Activated CD8-positive, alpha-beta memory T cell treated with anti-CD3 and anti-CD28 coated beads for 4 hours (primary cell): ENCODE data around the gene MAPK13.
"Not testable (repeated sequence)": the region's sequence is repeated elsewhere in the genome, so short reads cannot be mapped to it uniquely, and the experiment has no call there.

Source experiments
- DNase-seq, 2 donors: peaks; one replicate each; pipeline ENCODE4 v3.0.0-alpha.2; 2020; ENCODE audit warnings: low read depth in 2 of 2

The MAPK13 gene

DNA sequence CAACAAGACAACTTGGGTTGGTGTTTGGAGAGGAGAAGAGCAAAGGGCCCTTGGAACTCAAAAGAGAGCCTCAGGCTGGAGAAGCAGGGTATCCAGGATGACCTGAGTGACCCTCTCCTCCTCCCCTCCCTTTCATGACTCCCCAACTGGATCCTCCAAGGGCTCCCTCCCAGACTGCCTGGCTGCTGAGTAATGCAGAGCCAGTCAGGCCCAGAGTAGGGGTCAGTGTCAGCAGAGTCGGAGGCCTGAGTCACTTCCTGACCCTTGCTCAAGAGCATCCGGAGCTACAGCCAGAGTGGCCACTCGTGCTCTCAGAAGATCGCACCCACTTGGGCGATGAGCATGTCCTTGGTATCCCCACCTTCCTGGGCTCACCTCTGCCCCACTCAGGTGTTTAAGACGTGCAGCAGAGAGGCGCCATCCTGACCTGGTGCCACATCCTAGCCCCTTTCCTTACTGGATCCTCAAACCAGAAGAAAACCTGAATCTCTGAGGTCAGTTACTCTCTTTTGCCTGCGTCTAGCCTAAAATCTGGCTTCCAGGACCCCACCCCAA, 2.8 kb upstream of the MAPK13 start:
- DNase-seq: no peak

DNA sequence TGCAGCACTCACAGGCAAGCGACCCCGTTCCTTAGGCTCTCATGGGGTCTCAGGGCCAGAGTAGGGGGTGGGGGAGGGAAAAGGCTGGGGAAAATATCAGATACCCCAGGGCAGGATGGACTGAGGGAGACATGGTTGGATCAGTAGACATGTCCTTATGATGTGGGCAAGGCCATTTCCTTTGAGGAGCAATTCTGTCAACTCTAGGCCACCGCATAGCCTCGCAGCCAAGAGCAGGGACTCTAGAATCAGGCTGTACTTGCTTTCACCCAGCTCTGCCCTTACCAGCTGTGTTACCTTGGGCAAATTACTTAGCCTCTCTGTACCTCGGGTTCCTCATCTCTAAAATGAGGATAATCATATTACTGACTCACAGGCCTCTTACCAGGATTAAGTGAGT, 2.2 kb upstream of the MAPK13 start:
- DNase-seq: no peak

DNA sequence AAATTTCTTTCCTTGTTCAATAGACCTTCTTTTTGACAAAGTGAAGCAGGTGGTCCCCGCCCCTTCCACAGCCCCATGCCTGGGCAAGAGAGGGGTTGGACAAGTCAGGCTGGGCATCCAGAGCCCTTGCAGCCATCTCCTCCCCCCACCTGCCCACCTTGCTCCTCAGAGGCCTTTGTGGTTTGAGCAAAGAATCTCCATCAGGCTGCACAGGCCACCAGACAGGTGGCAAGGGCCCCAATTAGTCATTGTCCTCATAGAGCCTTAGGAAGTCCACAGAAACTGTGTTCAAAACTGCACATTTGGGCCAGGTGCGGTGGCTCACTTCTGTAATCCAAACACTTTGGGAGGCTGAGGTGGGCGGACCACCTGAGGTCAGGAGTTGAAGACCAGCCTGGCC, 1.5 kb upstream of the MAPK13 start:
- no peak for DNase-seq

DNA sequence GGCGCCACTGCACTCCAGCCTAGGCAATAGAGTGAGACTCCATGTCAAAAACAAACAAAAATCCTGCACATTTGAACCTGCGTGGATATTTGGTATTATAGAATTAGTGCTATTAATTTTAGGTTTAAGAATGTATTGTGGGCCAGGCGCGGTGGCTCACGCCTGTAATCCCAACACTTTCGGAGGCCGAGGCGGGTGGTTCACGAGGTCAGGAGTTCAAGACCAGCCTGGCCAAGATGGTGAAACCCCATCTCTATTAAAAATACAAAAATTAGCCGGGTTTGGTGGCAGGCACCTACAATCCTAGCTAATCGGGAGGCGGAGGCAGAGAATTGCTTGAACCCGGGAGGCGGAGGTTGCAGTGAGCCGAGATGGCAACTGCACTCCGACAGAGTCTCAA, 979 bp upstream of the MAPK13 start:
- DNase-seq: not testable (repeated sequence)

DNA sequence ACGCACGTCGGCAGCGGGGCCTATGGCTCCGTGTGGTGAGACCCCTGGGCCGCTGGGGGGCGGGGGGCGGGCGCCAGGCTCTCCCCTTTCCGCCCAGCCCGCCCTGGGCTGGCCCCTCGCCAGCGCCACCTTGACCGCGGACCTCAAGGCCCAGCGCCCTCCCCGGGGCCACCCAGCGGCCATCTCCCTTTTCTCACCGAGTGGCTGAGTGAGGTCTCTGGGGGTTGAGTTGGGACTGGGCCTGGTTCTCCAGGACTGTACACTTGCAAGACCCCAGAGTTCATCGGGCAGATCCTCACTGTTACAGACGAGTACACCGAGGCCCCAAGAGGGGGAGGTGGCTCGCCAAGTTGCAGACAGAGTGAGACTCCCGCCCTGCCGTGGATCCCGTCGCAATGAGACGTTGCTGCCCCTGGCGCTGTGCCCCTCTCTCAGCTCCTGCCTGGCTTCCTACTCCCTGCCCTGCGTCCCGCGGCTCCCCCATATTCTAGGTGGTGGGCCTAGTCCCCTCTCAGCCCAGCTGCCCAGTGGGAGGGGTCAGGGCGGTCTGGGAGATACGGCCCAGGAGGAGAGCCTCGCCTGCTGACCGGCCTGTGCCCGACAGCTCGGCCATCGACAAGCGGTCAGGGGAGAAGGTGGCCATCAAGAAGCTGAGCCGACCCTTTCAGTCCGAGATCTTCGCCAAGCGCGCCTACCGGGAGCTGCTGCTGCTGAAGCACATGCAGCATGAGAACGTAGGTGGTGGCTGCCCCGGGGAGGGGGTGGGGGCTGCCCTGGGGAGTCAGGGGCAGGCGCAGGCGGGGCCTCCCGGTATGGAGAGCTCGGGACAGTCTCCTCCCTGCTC, 576 bp downstream of the MAPK13 start:
- peak; percentile 40 to 44 for DNase-seq

DNA sequence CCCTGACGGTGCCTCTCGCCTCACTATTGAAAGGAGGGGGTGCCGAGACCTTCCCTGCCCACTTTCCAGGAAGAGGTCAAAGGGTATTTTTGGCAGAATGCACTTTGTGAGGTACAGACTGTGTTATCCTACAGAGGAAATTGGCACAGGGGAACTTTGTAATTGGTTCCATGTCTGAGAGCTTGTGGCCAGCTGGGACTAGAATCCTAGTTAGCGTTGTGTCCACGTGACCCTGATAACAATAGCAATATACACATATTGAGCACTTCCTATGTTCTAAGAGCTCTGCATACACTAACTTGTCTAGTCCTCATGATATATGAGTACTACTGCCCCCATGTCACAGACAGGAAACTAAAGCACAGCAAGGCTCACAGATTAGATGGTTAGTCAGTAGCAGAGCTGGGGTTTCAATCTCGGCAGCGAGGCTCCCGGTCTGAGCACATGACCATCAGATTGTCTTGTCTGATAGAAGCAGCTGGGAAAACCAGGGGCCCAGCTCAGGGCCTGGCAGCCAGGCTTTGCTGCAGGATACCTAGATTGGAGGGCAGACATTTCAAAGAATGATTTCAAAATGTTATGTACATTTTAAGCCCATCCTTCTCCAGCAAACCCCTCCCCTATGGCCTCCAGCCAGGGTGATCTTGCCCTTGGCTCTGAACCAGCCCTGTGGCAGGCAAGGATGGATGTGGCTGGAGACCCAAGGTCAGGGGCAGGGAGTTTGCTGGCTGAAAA, 1.4 kb downstream of the MAPK13 start:
- DNase-seq: no peak

DNA sequence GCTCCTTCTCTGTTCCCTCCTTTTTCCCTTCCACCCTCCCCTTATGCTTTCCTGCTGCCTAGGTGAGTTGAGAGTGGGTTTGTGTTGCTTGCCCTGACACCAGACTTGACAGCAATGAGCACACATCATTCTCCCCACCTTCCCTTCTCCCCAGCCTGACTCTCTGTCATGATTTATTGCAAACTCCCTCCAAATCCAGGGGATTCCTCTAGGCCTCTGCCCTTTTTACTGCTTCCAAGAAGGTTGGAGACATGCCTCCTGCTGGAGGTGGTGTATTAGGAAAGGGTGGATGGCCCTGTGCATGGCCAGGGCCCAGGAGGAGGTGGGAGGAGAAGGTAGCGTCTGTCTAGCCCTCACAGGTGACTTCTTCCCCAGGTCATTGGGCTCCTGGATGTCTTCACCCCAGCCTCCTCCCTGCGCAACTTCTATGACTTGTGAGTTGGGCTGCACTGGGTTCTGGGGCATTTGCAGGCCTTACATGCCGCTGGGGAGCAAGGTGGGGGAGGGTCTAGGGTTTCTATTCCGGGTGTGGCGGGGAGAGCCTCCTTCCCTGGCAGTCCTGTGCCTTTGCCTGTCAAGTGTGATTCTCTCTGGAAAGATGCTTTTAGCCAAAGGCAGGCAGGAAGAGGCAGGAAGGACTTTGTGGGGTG, 2.1 kb downstream of the MAPK13 start:
- no peak for DNase-seq

DNA sequence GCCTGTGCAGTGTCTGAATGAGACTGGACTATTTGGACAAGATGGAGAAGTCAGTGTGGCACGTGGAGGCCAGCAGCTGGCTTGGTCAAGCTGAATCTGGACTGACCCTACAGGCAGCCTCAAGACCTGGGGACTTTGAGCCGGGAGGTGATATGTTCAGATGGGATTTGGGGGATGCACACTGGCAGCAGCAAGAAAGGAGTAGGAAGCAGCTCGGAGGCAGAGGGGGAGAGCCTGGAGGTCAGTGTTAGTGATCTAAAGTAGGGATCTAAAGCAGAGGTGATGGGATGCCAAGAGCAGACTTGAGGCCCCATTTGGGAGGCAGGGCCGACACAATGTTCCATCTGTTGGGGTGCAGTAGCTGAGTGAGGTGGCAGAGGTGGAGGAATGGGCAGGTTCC, 2.8 kb downstream of the MAPK13 start:
- DNase-seq: no peak

DNA sequence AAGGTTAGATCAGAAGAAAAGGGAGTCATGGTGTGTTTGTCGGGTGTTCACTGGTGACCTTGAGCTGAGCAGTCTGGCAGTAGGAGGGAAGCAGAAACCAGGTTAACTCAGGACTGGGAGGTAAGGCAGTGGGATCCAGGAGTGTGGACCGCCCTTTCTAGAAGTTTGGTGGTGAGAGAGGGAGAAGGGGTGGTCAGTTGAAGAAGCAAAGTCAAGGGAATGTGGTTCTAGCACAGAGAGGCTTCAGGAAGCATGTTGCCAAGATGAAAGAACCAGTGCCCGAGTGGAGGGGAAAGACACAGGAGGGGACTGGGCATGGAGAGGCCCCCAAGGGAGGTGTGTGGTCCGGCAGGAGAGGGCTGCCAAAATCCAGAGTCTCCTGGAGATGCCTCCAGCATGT, 3.6 kb downstream of the MAPK13 start:
- DNase-seq: no peak

DNA sequence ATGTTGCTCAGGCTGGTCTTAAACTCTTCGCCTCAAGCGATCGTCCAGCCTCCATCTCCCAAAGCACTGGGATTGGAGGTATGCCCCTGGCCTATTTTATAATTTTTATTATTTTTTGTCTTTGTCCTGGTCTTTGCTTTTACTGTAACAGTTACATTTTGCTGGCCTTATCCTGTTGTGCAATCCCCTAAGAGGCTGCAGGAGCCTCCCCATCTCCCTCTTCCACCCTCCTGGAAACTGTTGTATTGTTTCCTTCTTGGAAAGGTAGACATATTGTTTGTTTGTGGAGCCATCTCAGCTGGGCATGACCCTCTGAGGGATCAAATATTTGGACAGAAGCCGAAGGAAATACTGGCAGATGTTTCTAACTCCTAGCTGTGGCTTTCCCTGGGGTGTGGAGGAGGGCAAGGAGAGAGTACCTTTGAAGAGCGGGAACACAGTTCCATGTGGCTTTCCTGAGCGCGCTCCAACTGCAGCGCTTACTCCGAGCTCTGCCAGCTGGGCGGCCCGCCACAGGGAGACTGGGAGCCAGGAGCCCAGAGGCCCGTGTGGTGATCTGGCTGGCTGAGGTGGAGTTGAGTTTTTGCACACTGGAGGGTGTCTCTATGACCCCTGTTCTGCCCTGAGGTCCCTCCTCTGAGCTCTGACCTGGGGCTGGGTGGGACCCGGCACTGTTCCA, 4.9 kb downstream of the MAPK13 start:
- DNase-seq: no peak

DNA sequence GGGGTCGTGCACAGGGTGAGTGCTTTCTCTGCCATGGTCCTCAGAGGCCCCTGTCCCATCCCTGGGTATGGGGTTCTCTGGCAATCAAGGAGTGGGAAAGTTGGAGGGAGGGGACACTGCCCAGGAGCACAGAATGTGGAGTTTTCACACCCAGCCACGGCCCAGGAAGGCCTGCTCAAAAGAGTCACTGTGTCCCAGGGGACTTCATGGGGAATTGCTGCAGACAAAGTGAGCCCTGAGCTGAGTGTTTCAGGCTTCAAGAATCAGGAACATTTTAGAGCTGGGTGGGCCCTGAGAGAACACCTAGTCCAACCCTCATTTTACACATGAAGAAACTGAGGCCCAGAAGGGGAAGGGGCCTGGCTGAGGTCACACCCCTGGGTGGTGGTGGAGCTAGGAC, 5.7 kb downstream of the MAPK13 start:
- DNase-seq: no peak

DNA sequence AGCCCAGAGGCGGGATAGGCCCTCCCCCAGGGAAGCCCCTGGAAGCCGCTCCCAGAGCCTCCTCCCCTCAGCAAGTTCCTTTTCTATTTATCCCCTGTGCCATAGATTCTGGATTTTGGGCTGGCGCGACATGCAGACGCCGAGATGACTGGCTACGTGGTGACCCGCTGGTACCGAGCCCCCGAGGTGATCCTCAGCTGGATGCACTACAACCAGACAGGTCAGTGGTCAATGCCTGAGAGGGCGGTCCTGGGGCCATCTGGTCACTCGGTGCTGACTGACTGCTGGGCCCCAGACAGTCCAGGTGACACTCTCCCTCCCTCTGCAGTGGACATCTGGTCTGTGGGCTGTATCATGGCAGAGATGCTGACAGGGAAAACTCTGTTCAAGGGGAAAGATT, 6.2 kb downstream of the MAPK13 start:
- DNase-seq: no peak

DNA sequence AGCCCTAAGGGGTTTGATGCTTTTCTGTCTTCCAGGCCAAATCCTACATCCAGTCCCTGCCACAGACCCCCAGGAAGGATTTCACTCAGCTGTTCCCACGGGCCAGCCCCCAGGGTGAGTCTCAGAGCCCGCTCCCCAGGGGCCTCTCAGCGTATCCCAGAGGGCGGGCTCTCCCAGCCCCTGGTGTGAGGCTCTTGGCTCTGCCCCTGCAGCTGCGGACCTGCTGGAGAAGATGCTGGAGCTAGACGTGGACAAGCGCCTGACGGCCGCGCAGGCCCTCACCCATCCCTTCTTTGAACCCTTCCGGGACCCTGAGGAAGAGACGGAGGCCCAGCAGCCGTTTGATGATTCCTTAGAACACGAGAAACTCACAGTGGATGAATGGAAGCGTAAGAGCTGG, 8.4 kb downstream of the MAPK13 start:
- DNase-seq: no peak

DNA sequence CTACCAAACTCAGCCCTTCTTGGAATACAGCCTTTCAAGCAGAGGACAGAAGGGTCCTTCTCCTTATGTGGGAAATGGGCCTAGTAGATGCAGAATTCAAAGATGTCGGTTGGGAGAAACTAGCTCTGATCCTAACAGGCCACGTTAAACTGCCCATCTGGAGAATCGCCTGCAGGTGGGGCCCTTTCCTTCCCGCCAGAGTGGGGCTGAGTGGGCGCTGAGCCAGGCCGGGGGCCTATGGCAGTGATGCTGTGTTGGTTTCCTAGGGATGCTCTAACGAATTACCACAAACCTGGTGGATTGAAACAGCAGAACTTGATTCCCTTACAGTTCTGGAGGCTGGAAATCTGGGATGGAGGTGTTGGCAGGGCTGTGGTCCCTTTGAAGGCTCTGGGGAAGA, 9.1 kb downstream of the MAPK13 start:
- DNase-seq: no peak

DNA sequence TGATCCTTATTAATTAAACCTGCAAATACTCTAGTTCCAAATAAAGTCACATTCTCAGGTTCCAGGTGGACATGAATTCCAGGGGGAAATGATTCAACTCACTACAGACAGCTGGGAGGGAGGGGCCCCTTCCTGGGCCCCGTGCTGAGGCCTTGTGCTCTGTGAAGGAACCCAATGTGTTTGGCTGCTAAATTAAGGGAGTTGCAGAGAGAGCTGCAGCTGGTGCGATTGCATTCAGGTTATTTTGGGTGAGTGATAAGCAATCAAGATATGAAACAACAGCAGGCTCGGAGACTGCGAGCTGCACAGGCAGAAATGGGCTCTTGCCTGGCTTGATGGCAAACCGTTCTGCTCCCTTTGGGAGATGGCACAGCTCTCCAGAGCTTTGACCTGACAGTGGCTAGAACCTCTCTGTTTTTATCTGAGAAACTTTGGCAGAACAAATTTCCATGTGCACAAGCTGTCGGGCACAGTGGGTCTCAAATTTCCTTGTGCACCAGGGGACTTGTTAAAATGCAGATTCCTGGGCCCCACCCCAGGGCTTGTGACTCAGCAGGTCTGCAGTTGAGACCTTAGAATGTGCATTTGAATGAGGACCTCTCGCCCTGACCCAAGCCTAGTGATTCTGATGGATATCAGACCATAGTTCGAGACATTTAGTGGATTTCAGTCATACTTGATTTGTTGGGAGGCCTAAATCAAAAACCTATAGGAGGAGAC, 9.8 kb downstream of the MAPK13 start:
- DNase-seq: no peak

DNA sequence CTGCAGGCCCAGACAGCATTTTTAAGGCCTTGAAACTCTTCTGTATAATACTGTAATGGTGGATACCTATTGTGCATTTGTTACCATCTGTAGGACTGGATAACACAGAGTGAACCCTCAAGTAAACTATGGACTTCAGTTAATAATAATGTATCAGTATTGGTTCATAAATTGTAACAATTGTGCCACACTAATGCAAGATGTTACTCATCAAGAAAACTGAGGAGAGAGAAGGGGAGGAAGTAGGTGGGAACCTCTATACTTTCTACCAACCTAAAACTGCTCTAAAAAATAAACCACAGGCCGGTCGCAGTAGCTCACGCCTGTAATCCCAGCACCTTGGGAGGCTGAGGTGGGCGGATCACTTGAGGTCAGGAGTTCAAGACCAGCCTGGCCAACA, 10.8 kb downstream of the MAPK13 start:
- no peak for DNase-seq

DNA sequence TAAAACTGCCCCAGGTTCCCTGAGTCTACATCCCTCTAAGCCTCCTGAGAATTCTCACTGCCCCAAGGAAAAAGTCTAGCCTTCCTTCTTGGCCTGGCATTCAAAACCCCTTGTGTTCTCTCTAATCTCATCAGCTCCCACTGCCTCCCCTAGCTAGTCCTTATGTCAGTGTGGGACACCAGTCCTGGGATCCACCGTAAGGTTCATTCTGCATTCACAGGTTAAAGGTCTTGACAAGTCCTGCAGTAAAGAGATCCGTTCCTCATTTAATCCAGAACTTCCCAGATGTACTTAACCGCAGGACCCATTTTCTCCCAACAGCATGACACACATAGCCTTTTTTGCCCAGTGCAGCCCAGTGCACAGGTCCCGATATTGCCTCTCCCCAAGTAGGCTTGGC, 11.6 kb downstream of the MAPK13 start:
- DNase-seq: no peak

DNA sequence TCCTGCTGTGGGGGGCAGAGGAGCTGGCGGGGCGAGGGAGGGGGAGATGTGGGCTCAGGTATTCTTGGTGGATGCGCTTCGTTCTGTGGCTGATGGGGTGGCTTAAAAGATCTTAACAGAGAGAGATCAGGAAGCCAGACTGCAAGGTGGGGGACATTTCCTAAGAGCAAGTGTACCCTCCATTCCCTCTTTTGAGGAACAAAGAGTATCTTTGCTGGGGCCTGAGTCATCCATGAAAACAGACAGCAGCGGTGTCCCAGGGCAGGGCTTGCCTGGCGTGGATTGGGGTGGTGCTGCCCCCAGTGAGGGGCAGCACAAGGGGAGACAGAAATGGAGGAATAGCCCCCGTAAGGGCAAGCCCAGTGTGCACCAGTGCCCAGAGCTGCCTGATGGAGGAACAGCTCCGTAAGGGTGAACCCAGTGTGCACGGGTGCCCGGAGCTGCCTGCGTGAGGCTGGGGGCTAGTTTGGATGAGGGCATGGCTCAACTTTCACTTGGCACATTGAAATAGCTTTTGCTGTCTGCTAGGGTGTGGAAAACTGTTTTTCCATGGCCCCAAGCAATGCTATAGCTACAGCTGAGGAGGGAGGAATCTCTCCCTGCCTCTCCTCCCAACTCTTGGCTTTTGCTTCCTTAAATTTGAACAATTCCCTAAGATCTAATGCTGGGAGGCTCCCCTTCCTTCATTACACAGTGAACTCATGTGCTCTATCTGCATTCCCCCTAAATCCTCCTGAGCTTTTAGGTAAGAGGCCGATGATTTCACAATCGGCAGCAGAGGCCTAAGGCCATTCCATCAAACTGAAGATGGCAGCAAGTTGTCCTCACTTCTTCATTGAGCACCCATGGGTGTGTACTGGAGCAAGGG, 12.9 kb downstream of the MAPK13 start:
- DNase-seq: no peak

DNA sequence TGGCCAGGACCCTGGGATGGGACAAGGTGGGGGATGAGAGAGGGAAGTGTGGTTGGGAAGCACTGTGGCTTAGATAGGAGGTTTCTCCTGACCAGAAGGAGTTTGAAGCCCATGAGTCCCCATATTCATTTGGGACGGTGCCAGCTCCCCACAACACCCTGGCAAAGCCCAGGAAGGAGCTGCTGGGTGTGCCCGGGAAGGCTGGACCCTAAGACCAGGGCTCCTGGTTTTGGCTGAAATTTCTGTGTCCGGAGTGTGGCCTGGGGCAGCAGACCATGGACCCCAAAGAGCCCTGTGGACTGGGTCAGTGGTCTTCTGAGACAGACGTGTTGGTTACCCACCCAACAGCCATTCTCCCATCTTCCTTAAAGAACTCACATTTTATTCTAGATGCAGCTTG, 15.2 kb downstream of the MAPK13 start:
- DNase-seq: no peak

DNA sequence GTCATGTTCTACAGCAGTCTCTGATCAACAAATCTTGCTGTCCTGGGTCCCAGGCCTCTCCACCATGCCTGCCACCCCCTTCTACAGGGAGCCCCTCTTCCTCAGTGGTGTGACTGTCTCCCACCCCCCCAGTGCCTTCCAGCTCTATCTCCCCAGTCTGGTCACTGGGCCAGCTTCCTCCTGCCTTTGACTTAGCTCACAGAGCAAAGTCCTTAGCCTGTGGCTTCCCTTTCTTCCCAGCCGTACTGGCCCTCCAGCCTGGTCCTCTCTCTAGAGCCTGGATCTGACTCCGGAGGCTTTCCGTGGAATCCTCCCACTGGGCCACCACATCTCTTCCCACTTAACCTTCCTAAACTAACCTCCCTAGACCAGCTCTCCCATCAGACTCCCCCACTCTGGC, 17.0 kb downstream of the MAPK13 start:
- DNase-seq: no peak
